ENCODE data around the gene LRRC14B.

Gene LRRC14B

DNA sequence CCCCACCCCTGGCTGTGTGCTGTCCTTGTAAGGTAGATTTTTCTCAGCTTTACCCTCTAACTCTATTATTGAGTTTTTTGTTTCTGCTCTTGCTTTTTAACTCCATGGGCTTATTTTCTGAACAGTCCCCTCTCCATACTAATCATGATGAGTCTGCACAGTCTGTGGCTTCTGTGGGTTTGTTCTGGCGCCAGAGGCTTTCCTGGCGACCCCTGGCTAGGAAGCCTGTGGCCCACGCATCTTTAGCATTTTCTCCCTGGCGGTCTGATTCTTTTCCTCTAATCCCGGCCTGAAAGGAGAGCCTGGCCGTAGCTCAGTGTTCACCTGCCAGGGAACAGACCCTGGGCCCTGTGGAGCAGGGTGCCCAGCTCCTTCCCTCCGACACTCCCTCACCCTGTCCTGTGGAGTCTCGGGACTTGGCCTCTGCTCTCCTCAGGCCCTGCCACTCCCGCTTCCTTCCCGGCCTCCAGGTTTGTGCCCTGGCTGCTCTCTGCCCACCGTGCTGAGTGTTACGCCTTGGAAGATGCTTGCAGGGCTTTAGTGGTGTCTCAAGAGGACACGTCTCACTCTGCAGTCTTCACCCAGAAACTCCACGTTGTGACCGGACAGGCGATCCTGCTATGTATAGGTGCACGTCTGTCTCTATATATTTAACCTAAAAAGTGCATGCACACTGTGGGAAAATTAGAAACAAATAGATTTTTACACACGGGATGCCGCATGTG, 31.7 kb upstream of the LRRC14B start (continued):
- TF ChIP-seq, protein P1, sequence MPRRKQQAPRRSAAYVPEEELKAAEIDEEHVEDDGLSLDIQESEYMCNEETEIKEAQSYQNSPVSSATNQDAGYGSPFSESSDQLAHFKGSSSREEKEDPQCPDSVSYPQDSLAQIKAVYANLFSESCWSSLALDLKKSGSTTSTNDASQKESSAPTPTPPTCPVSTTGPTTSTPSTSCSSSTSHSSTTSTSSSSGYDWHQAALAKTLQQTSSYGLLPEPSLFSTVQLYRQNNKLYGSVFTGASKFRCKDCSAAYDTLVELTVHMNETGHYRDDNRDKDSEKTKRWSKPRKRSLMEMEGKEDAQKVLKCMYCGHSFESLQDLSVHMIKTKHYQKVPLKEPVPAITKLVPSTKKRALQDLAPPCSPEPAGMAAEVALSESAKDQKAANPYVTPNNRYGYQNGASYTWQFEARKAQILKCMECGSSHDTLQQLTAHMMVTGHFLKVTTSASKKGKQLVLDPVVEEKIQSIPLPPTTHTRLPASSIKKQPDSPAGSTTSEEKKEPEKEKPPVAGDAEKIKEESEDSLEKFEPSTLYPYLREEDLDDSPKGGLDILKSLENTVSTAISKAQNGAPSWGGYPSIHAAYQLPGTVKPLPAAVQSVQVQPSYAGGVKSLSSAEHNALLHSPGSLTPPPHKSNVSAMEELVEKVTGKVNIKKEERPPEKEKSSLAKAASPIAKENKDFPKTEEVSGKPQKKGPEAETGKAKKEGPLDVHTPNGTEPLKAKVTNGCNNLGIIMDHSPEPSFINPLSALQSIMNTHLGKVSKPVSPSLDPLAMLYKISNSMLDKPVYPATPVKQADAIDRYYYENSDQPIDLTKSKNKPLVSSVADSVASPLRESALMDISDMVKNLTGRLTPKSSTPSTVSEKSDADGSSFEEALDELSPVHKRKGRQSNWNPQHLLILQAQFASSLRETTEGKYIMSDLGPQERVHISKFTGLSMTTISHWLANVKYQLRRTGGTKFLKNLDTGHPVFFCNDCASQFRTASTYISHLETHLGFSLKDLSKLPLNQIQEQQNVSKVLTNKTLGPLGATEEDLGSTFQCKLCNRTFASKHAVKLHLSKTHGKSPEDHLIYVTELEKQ (tag by site-specific recombination; IDR thresholded peaks at IDR 0.05; ENCODE audit: borderline replicate concordance) = no peak
- TF ChIP-seq ZNF585B (tag by site-specific recombination; IDR thresholded peaks at IDR 0.05) (no peak), ZNF211 (tag by site-specific recombination; IDR thresholded peaks at IDR 0.05; ENCODE audit: low read depth) (no peak)
- TF ChIP-seq, protein P2, sequence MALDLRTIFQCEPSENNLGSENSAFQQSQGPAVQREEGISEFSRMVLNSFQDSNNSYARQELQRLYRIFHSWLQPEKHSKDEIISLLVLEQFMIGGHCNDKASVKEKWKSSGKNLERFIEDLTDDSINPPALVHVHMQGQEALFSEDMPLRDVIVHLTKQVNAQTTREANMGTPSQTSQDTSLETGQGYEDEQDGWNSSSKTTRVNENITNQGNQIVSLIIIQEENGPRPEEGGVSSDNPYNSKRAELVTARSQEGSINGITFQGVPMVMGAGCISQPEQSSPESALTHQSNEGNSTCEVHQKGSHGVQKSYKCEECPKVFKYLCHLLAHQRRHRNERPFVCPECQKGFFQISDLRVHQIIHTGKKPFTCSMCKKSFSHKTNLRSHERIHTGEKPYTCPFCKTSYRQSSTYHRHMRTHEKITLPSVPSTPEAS (tag by site-specific recombination; IDR thresholded peaks at IDR 0.05) = no peak

DNA sequence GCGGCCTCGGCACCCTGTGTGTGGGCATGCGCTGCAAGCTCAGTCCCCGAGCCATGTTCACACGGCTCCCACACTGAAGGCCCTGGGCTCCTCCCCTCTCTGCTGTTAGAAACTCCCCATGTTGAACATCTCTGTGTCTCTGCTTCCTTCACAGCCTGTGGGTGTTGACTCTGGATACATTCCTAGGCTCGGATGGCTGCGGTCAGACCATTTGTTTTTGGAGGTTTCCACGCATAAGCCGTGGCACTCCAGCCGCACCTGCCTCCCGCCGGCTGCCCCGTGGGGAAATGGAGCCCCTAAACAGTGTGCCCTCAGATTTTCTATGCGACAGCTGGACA, 31.2 kb upstream of the LRRC14B start:
- CTCF ChIA-PET = no interaction called here
- no peak overlapping the region for H3K4me3 ChIP-seq (ENCODE audit: low read depth, low read length)

More for the DNA sequence above, 31.2 kb upstream of the LRRC14B start:
- Histone ChIP-seq H3K9me3 (ENCODE audit: control insufficient read depth, insufficient read depth, low read depth, low read length) (no peaks in the 10 kb centered on the region), H3K27ac (ENCODE audit: extremely low read depth, low read depth, low read length) (no peak overlapping the region), H3K4me1 (ENCODE audit: control insufficient read depth, insufficient read depth, low read length) (no peaks in the 10 kb centered on the region), H3K36me3 (ENCODE audit: control insufficient read depth in 2 of 2, insufficient read depth in 1 of 2, low read length in 2 of 2) (peaks cover 0 to 3% of the 10 kb centered on the region in 2 experiments; a peak in 1 of 3 replicates)
- POLR2A ChIA-PET = no interaction called here
- TF ChIP-seq ZBTB48 (tag by site-specific recombination; IDR thresholded peaks at IDR 0.05) = no peak
- TF ChIP-seq, protein P3, sequence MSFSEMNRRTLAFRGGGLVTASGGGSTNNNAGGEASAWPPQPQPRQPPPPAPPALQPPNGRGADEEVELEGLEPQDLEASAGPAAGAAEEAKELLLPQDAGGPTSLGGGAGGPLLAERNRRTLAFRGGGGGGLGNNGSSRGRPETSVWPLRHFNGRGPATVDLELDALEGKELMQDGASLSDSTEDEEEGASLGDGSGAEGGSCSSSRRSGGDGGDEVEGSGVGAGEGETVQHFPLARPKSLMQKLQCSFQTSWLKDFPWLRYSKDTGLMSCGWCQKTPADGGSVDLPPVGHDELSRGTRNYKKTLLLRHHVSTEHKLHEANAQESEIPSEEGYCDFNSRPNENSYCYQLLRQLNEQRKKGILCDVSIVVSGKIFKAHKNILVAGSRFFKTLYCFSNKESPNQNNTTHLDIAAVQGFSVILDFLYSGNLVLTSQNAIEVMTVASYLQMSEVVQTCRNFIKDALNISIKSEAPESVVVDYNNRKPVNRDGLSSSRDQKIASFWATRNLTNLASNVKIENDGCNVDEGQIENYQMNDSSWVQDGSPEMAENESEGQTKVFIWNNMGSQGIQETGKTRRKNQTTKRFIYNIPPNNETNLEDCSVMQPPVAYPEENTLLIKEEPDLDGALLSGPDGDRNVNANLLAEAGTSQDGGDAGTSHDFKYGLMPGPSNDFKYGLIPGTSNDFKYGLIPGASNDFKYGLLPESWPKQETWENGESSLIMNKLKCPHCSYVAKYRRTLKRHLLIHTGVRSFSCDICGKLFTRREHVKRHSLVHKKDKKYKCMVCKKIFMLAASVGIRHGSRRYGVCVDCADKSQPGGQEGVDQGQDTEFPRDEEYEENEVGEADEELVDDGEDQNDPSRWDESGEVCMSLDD (tag by site-specific recombination; IDR thresholded peaks at IDR 0.05) = no peak
- no peak for TF ChIP-seq ZNF555 (tag by site-specific recombination; conservative IDR thresholded peaks at IDR 0.05)
- TF ChIP-seq ZNF48 (tag by site-specific recombination; IDR thresholded peaks at IDR 0.05) = no peak
- no peak for TF ChIP-seq OSR2 (tag by site-specific recombination; IDR thresholded peaks at IDR 0.05)
- no peak for TF ChIP-seq ZNF221 (tag by site-specific recombination; IDR thresholded peaks at IDR 0.05; ENCODE audit: borderline replicate concordance)
- no peak for TF ChIP-seq ZBTB1 (tag by site-specific recombination; IDR thresholded peaks at IDR 0.05)
- no peak for TF ChIP-seq ZNF19 (tag by site-specific recombination; IDR thresholded peaks at IDR 0.05; ENCODE audit: low read depth)
- no peak for TF ChIP-seq ZNF132 (tag by site-specific recombination; IDR thresholded peaks at IDR 0.05; ENCODE audit: borderline replicate concordance)
- no peak for TF ChIP-seq ZNF600 (tag by site-specific recombination; IDR thresholded peaks at IDR 0.05)
- TF ChIP-seq ZBTB17 (tag by site-specific recombination; IDR thresholded peaks at IDR 0.05) = no peak
- no peak for TF ChIP-seq ZNF624 (tag by site-specific recombination; IDR thresholded peaks at IDR 0.05)
- TF ChIP-seq, protein P4, sequence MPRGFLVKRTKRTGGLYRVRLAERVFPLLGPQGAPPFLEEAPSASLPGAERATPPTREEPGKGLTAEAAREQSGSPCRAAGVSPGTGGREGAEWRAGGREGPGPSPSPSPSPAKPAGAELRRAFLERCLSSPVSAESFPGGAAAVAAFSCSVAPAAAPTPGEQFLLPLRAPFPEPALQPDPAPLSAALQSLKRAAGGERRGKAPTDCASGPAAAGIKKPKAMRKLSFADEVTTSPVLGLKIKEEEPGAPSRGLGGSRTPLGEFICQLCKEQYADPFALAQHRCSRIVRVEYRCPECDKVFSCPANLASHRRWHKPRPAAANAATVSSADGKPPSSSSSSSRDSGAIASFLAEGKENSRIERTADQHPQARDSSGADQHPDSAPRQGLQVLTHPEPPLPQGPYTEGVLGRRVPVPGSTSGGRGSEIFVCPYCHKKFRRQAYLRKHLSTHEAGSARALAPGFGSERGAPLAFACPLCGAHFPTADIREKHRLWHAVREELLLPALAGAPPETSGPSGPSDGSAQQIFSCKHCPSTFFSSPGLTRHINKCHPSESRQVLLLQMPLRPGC (tag by site-specific recombination; IDR thresholded peaks at IDR 0.05) = no peak
